Stimulated activated CD4-positive, alpha-beta T cell treated with anti-CD3 and anti-CD28 coated beads, Interleukin-1b, Interleukin-23, amount 100 ng/mL, for 24 hours (primary cell): Measurements from ENCODE around the gene ERI2.

Source experiments
- DNase-seq, 4 experiments: peaks; one replicate each; pipeline ENCODE4 v3.0.0-alpha.2; 2020; ENCODE audit warnings: low read depth in 4 of 4, low spot score in 1 of 4

ERI2 gene, protein sequence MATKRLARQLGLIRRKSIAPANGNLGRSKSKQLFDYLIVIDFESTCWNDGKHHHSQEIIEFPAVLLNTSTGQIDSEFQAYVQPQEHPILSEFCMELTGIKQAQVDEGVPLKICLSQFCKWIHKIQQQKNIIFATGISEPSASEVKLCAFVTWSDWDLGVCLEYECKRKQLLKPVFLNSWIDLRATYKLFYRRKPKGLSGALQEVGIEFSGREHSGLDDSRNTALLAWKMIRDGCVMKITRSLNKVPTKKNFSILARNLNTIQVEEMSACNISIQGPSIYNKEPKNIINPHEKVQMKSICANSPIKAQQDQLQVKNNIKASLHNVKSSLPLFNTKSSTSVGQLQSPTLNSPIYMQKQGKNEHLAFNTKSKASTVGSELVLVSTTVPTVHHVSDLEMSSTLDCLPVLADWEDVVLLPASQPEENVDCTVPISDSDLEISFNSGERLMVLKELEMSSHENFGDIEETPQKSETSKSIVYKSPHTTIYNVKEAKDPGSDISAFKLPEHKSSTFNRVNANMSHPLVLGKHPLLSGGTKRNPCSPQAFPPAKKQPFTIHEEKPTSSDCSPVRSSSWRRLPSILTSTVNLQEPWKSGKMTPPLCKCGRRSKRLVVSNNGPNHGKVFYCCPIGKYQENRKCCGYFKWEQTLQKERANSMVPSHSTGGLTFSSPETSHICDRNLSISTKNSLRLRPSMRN

DNA sequence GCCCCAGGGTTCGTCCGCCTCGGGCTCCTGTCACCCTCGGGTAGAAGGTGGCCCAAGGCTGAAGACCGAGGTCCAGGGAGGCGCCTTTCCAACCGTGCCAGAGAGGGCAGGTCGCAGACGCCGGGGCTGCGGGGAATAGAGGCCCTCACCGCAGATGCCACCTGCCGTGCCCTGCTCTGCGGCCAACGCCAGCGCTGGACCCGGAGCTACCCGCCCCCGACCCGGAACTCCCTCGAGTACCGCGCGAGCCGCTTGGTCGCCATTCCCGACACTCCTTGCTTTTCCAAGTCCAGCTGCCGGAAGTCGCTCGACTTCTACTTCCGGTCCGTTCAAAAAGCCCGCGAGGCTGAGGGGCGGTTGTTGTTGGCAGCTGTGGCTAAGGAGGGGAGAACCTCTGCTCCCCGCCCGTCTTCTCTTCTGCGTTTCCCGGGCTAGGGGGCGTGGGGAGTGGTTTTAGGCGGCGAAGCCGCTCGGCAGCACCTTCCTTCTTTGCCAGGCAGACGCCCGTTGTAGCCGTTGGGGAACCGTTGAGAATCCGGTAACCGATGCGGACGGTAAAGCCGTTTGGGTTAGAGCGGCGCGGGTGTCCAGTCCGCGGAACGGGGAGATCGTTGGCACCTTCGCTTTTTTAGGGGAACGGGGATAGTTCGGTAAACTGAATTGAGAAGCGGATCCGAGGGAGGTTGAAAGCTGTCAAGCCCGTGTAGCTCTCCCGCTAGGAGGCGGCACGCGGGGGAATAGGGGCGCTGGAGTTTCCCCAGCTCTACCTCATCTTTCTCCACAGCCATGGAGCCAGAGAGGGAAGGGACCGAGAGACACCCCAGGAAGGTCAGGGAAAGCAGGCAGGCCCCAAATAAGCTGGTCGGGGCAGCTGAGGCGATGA is at the start of gene ERI2, which contains the start of gene REXO5:
Gene ERI2 (minus strand): TSS at position 305 of the 883 bp plus-strand sequence. CDS start 42 bp downstream, at position 263.
Gene REXO5 (plus strand): TSS at position 360 of the 883 bp plus-strand sequence. CDS start 427 bp downstream, at position 787.
- peak; percentile 47 to 74 (median 54) for DNase-seq

DNA sequence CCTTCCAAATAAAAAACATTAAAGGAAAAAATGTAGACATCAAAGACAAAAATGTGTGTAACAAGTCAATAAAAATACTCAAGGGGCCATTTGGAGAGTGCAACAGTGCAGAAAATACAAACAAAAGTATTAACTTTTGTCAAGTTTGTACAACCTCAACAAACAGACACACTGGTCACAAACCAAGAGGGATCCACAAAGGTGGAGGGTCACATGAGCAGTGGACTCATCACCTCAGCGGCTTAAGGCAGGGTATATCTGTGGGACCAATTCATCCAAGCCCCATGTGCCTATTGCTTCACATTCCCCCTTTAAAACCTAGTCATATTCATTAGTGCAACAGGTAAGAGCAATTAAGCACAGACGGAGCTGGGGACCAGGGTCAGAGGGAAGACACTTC is 48.7 kb upstream of the ERI2 start:
- no peak for DNase-seq

DNA sequence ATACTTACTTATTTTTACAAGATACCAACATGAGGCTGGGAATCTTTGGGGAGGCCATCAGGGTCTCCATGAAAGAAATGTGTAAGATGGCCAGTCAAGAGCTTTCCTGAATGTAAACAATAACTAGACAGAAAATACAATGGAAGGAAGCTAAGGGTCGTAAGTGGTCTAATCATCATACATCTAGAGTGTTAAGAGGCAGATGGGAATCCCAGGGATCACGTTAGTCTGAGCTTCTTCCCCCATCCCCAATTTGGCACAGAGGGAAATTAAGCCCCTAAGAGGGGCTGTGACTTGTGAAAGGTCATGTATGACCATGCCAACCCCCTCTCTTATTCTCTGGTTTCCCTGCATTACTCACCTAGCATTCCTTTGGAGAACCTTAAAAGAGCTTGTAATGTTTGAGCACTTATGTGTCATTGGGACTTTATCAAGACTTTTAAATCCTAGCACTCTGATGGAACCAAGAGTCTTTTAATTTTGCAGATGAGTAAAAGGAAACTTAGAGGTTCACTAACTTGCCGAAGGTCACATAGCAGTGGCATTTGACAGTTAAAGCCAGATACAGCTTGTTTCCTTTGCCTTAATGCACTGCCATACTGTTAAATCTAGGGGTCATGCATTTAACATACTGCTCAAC is 47.8 kb upstream of the ERI2 start:
- no peak for DNase-seq

DNA sequence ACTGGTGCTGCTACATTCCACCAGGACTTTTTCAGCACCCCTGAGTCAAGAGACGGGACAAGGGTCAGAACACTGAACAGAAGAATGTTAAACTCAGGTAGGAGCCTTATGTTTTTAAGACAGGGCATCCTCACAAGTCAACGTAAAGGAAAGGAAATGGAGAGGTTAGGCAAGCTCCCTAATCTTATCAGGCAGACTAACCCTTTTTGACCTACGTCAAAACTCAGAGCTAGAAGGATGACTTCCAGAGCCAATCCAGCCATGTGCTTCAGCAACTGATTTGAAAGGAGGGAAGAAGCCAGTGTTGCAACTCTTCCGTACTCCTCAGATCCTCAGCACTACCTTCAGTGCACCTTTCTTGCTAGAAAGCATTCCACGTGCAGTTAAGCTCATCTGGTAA is 46.9 kb upstream of the ERI2 start:
- no peak for DNase-seq

DNA sequence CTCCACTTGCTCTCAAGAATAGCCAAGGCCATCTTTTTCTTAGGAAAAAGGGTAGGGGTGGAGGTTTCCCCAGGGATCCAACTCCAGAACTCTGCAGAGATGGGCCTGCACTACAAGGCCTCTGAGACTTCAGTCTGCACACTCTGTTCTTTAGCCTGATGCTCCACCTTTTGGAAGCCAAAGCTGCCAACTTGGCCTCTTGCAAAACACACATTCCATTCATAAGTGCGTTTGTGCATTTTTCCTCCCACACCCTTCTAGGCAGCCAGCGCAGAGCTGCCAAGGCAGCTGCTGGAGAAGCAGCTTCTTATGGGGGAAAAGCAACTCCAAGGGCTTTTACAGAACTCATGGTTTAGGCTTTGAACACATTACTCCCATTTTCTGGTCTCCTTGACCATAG is 45.3 kb upstream of the ERI2 start:
- DNase-seq: no peak

DNA sequence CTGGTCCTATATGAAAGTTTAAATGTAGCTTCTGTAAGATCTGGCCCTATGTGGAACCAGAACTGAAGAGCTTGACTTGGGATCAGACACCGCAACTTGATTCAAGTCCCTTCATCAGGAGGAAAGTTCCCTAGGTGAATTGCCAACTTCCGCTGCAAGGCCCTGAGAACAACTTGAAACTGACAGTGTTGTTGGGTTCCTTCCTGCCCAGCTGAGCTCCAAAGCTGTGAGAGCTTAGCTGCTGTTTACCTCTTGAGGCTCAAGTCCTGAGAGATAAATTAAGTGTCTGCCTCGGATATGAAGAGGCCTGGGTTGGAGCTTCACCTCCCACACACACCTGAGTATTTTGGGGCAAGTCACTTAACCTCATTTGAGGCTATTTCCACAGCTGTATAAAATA is 44.7 kb upstream of the ERI2 start:
- no peak for DNase-seq

DNA sequence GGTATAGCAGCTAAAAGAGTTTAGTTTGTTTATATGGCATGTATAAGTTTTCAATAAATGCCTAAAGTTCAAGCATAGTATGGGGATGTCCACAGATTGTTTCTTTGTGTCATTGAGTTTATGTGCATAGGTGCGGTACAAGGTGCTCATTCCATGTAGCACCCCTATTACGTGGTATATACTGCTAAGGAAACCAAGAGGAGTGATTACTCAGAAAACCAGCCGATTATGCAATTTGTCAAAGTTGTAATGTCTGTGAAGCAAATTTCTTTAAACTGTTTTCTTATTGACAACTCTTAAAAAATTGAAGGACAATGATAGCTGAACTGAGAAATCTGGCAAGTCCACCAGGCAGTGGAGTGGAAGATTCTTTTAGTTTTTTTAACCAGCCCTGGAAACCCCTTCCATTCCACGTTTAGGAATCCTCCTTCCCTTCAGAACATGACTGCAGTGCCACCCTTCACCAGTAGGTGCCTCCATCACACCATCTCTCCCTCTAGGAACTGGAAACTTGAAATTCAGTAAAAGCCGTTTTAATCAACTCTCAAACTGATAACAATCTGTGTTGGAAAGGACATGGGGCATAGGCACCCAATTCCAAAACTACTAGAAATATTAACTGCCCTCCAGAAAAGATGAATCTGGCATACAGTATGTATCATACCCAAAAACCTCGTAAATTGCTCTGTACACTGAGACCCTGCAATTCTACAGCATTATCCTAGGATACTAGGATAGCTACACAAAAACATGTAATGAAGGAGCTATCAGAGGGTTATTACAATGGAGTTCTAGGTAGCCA is 43.5 kb upstream of the ERI2 start:
- DNase-seq: peak; percentile 18 to 56 (median 41)

DNA sequence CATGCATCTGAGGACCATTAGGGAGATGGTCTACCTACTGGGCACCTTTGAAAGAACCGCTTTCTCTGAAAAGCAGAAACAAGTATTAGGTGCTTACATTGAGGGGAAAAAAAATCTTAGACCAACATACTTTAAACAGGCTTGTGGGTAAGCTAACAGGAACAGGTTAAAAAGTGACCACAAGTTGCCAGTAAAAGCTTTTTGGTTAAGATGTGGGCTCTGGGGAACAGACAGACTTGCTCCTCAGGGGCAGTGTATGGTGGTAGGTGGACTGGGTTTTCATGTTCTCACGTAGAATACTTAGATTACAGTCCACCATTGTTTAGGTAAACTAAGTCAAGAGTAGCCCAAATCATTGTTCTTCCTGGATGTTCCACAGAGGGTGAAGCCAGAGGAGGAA is 41.3 kb upstream of the ERI2 start:
- DNase-seq: no peak

DNA sequence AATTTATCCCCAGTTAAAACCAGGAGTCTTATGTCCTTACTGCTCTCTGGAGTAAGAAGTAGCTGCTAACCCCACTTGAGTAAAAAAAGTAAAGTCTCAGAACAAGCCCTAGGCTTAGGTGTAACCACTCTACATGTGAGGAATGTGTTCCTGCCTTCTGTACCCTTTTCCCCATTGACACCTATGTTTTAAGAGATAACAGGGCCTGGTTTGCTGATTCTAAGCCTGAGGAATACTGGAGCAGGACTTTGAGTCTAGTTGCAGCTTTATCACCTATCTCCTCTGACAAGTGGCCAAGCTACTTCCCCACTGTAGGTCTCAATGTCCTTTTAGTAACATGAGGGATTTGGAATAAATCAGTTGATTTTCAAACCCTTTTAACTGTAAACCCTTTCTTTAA is 40.3 kb upstream of the ERI2 start:
- no peak for DNase-seq

DNA sequence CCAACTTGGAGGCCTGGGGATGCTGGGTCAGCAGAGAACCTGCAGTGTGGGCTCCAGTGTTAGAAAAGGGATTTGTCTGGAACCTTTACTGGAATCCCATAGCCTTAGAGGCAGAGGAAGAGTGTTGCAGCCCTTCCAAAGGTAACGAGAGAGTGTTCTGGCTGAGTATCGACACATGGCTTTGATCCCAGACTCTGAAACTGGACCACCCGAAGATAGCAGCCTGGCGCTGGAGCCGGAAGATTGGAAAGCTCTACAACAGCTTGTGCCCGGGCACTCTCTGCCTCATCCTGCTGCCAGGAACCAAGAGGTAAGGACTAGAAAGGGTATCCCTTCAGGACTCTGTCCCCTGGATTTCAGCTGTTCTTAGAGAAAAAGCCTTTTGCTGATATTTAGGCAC is 39.8 kb upstream of the ERI2 start:
- no peak for DNase-seq

DNA sequence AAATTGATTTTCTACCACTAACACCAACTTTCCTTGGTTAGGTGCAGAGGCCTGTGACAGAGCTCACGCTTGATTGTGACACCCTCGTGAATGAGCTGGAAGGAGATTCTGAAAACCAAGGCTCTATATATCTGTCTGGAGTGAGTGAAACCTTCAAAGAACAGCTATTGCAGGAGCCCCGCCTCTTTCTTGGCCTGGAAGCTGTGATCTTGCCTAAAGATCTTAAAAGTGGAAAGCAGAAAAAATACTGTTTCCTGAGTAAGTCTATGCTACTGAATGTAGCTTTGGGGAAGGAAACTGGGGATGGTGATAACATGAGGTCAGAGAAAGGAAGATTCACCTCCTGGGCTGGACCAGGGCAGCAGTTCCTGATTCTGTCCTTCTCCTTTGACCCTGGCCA is 38.3 kb upstream of the ERI2 start:
- no peak for DNase-seq

DNA sequence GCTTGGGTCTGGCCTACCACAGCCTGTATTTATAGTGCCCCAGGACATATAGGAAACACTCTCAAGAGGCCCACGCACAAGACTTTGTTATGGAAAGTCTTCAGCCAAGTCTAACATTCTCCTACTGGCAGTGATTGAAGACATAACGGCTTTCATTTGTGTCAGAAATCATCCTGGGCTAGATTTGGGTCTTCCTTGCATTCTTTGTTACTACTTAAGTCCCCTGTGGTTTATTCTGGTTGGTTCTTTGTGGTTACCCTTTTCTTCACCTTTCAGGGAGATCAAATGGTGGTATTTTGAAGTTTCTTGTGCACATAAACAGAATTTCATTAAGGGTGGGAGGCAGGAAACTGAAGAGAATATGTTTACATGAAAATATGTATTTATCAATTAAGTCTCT is 37.8 kb upstream of the ERI2 start:
- DNase-seq: no peak

DNA sequence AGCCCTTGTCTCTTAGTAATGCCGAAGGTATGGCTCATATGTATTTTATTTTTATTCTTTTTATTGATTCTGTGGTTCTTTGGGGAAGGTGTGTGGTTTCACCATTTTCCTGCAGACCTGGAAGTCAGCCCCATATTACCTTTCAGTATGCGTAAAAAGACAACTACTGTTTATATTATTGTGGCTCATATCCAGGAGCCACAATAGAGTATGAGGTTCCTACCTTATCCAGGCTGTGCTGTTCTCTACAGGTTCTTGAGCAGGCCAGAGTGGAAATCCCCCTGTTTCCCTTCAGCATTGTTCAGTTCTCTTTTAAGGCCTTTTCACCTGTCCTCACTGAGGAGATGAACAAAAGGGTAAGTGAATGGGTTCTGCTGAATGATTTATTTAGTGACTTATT is 33.2 kb upstream of the ERI2 start:
- no peak for DNase-seq

DNA sequence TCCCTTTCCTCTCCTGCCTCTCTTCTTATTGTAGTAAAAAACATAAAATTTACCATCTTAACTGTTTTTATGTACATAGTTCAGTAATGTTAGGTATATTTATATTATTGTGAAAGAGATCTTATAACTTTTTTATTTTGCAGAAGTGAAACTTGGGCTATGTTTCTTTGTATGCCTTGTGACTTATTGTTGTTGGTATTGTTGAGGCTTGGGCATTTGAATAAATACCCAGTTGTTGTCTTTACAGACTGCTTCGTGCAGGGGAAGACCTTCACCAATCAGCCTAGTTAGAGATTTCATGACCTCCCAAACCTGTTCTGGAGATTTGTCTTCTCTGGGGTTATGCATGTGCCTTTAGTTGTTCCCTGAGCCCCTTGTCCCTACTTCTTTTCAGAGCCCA is 32.0 kb upstream of the ERI2 start:
- DNase-seq: no peak

DNA sequence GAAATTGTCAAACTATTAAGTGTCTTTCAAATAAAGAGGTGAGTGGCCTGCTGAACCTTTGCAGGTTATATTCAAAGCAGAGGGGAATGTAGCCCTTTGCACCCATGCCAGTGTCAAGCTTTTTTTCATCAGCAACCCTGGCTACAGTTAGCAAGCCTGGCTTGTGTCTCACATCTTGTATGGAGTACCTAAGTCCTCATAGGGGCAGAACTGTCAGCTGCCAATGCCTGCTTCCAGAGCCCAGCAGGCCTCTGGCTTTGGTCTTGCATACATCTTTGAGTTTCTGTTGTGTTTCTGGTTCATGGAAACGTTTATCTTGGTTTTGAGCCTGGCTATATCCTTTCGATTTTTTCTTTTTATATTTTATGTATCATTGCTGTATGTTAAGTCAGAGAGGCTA is 26.8 kb upstream of the ERI2 start:
- no peak for DNase-seq

DNA sequence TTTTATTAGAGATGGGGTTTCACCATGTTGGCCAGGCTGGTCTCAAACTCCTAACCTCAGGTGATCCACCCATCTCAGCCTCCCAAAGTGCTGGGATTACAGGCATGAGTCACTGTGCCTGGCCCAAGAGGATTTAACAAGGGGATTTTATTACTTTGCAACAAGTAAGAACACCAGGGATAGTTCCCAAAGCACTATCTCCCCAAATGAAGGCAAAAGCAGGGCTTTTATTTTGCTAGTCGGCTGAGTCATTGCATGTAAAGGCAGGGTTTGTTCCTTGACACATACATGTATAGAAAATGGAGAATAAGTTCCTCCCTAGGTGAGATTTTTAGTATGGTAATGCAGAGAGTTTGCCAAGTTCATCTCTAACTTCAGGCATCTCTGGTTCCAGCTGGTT is 24.1 kb upstream of the ERI2 start:
- DNase-seq: no peak

DNA sequence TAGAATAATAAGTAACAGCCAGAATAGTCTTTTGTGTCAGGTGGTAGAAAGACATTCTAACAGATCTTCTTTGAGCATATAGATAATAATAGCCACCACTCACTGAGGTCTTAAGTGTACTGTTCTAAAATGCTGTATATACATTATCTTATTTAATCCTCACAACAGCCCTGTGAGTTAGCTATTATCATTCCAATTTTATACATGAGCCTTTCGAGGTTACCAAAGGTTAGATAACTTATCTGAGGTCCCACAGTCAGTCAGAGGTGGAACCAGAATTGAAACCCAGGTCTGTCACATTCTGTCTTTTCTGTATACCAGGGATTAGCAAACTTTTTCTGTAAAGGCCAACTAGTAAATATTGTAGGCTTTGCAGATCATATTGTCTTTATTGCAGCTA is 23.3 kb upstream of the ERI2 start:
- no peak for DNase-seq

DNA sequence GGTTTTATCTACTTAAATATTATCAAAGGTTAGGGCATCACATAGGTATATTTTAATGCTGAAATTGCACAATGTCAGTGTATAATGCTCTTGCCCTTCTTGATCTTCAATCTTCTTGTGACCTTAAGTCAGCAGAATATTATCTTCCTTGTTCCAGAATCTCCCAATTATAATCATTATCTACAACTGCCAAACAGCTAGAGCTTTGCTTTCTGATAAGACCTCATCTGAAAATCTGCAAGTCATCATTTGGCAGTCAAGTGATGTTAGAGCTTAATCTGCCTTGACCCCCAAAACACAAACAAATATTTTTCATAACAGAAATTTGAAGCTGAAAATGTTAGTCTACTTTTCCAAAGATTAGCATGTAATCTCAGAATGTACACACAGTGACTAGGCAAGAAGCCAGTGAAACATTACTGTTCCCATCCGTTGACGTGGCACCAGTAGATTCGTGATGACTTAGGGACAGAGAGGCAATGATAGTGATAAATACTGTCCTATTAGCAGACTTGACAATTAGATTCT is 19.8 kb upstream of the ERI2 start:
- DNase-seq: no peak

DNA sequence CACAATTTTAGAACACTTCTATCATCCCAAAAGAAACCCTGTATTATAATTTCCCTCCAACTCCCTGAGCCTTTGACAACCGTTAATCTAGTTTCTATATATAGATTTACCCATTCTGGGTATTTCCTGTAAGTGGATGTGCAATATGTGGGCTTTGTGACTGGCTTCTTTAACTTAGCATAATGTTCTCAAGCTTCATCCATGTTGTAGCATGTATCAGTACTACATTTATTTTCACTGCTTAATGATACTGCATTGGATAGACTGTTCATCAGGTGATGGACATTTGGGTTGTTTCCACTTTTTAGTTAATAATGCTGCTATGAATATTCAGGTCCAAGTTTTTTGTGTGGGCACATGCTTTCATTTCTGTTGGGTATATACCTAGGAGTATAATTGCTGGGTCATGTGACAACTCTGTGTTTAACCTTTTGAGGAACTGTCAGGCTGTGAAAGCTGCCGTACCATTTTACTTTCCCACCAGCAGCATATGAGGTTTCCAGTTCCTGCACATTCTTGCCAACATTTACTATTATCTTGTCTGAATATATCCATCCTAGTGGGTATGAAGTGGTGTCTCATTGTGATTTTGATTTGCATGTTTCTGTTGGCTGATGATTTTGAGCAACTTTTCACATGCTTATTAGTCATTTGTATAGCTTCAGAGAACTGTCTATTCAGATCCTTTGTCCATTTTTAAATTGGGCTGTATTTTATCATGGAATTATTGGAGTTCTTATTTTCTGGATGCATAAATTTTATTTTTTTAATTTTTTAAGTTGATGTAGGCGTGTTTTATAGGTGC is 16.5 kb upstream of the ERI2 start:
- no peak for DNase-seq
